GM15510 (cell line): Measurements from ENCODE around the gene HMGN1.

Experiments used
- POLR2A ChIP-seq: IDR thresholded peaks from 3 replicates; pipeline ENCODE4 v1.6.1; 2011; ENCODE audit warnings: borderline replicate concordance; ENCODE audit not compliant: insufficient read length; ENCODE audit errors: extremely low read depth

The HMGN1 gene

DNA sequence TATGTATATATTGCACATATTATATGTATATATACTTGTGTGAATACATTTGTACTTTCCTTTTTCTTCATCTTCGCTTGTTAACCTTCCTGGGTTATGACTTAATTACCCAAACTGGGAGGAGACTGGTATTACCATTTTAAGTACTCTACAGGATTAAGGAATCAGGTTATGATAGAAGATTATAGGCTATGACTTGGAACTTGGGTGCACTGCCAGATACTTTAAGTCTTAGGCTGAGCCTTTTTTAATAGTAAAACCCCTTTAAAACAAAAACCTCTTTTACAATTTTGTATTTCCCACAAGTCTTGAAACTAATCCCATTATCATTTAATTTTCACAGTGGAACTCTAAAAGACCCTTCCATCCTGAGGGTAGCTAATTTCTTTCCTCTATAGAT, 41.4 kb downstream of the HMGN1 start:
- no peak for TF ChIP-seq POLR2A

DNA sequence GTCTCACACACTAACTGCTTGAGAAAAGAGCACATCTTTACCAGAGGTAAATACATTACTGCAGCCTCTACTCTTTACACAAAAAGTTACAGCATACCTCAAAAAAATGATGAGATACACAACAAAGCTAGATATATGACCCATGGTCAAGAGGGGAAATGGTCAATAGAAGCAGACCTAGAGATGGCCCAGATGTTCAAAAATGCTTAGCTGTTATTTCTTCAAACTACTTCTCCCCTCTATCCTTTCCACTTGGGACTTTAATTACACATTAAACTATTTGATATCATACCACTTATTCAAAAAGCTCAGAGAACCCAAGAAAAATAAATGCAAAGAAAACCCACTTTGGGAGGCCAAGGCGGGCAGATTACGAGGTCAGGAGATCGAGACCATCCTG, 48.3 kb downstream of the HMGN1 start:
- no peak for TF ChIP-seq POLR2A

DNA sequence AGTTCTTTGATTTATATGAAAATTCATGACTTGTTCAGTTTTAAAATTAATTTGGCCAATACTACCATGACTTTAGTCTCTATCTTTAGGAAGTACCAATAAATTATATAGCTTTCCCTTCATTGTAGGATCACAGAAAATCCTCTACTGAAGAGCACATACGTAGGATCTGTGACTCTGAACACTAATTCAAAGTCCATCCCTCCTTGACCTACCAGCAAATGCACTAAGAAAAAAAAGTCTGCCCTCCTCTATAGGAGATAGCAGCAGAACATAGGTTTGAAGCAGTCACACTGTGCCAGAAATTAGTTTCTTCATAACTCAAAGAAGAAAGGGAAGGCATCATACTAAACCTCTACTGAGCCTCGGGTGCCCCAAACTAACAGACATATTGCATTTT, 52.0 kb downstream of the HMGN1 start:
- no peak for TF ChIP-seq POLR2A
